LNCAP (cell line): Measurements from ENCODE around the gene PHLDA1.

ENCODE experiments used
- TF ChIP-seq, protein P1 (sequence below): fragments of 450-650 bp; IDR thresholded peaks from 2 replicates; pipeline ENCODE4 v1.5.1; 2017; ENCODE audit warnings: mild to moderate bottlenecking

PHLDA1 gene

DNA sequence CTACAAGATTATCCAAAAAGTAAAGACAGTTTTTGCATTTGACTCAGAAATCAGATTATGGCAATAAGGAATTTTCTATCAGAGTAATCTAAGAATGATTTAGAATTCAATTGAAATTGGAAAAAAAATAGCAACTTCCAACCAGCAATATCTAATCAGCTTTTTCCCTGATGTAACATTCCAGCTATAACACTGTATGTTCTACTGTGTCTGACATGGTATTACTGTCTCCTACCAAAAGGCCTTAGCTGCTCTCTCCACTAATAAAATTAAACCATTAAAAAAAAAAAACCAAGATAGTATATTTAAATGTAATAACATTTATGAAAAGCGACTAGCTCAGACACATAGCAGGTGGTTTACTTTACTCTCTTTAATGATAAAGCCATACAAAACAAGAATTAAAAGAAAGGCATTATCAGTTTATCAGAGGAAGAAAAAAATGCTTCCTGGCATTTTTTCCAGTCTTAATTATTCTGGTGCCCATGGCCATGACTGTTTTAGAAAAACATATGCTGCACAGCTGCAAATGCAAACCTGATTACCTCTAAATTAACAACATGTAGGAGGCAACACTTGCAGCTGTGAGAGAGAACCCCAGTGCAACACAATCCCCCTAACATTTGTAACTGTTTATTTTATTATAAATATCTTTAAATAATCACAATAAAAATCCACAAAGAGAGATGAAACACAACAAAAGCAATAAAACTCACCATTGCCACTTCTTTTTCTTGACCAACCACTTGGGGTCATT lies 28.8 kb downstream of the PHLDA1 start:
- TF ChIP-seq, protein P1, sequence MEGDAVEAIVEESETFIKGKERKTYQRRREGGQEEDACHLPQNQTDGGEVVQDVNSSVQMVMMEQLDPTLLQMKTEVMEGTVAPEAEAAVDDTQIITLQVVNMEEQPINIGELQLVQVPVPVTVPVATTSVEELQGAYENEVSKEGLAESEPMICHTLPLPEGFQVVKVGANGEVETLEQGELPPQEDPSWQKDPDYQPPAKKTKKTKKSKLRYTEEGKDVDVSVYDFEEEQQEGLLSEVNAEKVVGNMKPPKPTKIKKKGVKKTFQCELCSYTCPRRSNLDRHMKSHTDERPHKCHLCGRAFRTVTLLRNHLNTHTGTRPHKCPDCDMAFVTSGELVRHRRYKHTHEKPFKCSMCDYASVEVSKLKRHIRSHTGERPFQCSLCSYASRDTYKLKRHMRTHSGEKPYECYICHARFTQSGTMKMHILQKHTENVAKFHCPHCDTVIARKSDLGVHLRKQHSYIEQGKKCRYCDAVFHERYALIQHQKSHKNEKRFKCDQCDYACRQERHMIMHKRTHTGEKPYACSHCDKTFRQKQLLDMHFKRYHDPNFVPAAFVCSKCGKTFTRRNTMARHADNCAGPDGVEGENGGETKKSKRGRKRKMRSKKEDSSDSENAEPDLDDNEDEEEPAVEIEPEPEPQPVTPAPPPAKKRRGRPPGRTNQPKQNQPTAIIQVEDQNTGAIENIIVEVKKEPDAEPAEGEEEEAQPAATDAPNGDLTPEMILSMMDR, result no peak

DNA sequence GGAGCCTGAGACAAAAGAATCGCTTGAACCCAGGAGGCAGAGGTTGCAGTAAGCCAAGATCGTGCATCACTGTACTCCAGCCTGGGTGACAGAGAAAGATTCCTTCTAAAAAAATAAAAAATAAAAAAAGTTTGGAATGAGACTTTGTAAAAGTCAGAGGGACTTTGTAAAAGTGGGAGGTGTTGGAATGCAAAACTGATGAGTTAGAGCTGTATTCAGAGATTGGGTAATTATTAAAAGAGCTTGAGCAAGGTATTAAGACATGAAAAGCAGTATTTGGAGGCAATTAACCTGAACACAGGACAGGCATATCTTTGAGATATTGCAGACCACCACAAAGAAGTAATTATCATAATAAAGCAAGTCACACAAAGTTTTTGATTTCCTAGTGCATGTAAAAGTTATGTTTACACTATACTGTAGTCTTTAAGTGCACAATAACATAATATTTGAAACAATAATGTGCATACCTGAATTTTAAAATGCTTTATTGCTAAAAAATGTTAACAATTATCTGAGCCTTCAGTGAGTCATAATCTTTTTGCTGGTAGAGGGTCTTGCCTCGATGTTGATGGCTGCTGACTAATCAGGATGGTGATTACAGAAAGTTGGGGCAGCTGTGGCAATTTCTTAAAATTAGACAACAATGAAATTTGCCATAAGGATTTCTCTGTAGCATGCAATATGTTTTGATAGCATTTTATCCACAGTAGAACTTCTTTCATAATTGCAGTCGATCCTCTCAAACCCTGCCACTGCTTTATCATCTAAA lies 33.1 kb downstream of the PHLDA1 start:
- TF ChIP-seq, protein P1, result no peak

DNA sequence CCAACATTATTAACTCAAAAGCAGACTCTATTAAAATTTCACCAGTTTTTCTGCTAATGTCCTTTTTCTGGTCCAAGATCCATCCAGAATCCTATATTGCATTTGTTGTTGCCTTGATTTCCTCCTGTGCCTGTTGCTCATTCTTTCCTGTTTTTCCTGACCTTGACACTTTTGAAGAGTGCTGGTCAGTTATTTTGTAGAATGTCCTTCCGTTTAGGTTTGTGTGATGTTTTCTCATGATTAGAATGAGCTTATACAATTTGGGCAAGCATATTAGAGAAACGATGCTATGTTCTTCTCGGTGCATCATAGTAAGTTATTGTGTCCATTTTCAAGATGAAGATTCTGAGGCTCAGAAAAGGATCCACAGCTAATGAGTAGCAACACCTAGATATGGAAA lies 33.9 kb downstream of the PHLDA1 start:
- TF ChIP-seq, protein P1, result no peak

DNA sequence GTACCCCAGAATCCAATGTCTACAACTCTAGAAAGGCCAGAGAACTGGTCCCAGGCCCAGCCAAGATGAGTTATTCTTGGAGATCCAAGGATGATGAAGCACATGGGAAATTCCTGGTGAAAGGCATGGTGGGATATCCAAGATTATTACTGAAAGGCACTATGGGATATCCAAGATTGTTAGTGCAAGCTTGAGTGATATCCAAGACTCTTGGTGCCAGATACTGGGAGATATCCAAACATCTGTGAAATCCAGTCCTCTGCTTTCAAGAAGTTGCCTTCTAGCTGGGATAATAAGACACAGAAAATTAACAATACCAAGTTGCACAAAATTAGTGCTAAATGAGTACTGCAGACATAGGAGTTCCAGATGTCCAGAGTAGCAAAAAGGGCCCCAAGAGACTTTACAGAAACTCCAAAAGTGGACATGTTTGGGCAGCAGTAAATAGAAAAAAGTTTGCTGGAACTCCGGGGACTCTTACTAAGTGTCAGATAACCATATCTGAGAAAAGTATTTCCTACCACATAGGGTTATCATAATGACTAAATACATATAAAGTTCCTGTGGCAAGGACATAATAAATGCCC lies 34.6 kb downstream of the PHLDA1 start:
- TF ChIP-seq, protein P1, result no peak

DNA sequence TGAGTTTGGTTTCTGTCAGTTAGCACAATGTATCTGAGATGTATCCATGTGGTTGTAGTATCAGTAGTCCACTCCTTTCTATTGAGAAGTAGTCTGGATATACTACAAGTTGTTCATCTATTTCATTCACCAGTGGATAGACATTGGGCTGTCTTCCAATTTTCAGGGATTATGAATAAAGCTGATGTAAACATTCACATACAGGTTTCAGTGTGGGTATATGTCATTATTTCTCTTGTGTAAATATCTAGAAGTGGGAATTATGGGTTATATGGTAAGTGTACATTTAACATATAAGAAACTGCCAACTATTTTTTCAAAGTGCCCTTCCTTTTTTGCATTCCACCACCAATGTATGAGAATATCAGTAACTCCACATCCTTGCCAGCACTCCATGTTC lies 35.9 kb downstream of the PHLDA1 start:
- TF ChIP-seq, protein P1, result no peak

DNA sequence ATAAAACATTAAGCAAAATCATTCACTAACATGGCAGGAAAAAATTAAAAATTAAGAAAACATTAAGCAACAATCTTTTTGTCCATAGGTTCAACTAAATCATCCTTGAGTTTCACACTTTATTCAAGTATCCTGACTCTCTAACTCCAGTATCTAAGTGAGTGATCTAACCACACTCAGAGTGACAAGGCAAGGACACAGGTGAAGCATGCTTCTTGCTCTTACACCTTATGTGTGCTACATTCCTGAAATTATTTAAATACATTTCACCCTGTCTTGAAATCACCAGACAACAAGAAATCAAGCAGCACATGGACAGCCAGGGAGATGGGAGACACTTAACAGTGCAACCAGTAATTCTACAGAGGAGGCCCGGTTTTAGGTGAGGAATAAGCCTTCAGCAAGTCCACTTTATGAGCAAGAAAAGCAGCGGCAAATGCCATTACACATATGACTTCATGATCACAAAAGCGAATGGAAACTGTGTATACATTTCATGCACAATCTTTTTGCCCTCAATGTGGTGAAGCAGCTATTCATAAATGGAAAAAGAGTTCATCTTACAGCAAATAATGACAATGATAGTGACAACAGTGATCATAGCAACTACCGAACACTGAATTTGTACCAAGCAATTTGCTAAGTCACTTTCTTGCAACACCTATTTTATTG lies 37.4 kb downstream of the PHLDA1 start:
- TF ChIP-seq, protein P1, result no peak

DNA sequence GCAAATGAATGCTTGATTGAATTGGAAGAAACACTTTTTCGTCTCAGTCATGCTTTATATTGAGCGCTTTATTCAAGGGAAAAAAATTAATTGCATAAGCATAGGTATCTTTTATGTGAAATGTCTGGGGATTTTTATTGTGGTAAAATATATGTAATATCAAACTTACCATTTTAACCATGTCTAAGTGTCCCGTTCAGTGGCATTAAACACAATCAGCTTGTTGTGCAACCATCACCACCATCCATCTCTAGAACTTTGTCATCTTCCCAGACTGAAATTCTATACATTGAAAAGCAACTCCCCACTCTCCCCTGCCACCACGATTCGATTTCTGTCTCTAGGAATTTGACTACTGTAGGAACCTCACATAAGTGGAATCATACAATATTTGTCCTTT lies 39.8 kb downstream of the PHLDA1 start:
- TF ChIP-seq, protein P1, result no peak
